GM23338 (cell line): ENCODE measurements around the gene WSCD1.
A peak's percentile ranks its signal among the peaks of the same experiment; 100 is the strongest.

Experiments used
- POLR2AphosphoS5 ChIP-seq: IDR thresholded peaks from 2 replicates; pipeline ENCODE4 v1.6.1; 2016; ENCODE audit warnings: antibody characterized with exemption, low read depth
- TF ChIP-seq, protein P1 (sequence below): IDR thresholded peaks from one replicate; pipeline ENCODE4 v1.6.1; 2018; ENCODE audit warnings: antibody characterized with exemption; ENCODE audit not compliant: unreplicated experiment
- TF ChIP-seq, protein P2 (sequence below), 2 experiments: fragments of 200-600 bp in 1 of 2; sonication (generic) in 1 of 2; conservative IDR thresholded peaks; 2 replicates each; pipeline versions ENCODE4 v1.5.1 to v1.6.1; 2016 to 2017; ENCODE audit warnings: antibody characterized with exemption in 2 of 2, low read depth in 2 of 2, mild to moderate bottlenecking in 2 of 2, moderate library complexity in 1 of 2

DNA sequence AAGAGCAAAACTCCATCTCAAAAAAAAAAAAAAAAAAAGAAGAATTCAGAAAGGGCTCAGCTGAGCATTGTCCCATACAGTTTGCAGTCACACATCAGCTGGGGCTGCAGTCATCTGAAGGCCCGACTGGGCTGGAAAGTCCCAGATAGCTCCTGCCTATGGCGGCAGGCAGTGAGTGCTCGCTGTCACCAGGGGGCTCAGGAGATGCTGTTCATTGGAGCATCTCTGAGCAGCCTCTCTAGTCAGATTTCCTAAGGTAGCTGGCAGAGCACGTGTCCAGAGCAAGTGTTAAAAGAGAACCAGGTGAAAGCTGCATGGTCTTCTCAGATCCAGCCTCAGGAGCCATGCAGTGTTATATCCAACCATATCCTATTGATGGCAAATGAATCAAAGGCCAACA lies 75.8 kb downstream of the WSCD1 start:
- no peak for TF ChIP-seq POLR2AphosphoS5
- TF ChIP-seq, protein P1, sequence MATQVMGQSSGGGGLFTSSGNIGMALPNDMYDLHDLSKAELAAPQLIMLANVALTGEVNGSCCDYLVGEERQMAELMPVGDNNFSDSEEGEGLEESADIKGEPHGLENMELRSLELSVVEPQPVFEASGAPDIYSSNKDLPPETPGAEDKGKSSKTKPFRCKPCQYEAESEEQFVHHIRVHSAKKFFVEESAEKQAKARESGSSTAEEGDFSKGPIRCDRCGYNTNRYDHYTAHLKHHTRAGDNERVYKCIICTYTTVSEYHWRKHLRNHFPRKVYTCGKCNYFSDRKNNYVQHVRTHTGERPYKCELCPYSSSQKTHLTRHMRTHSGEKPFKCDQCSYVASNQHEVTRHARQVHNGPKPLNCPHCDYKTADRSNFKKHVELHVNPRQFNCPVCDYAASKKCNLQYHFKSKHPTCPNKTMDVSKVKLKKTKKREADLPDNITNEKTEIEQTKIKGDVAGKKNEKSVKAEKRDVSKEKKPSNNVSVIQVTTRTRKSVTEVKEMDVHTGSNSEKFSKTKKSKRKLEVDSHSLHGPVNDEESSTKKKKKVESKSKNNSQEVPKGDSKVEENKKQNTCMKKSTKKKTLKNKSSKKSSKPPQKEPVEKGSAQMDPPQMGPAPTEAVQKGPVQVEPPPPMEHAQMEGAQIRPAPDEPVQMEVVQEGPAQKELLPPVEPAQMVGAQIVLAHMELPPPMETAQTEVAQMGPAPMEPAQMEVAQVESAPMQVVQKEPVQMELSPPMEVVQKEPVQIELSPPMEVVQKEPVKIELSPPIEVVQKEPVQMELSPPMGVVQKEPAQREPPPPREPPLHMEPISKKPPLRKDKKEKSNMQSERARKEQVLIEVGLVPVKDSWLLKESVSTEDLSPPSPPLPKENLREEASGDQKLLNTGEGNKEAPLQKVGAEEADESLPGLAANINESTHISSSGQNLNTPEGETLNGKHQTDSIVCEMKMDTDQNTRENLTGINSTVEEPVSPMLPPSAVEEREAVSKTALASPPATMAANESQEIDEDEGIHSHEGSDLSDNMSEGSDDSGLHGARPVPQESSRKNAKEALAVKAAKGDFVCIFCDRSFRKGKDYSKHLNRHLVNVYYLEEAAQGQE, result no peak
- TF ChIP-seq, protein P2, sequence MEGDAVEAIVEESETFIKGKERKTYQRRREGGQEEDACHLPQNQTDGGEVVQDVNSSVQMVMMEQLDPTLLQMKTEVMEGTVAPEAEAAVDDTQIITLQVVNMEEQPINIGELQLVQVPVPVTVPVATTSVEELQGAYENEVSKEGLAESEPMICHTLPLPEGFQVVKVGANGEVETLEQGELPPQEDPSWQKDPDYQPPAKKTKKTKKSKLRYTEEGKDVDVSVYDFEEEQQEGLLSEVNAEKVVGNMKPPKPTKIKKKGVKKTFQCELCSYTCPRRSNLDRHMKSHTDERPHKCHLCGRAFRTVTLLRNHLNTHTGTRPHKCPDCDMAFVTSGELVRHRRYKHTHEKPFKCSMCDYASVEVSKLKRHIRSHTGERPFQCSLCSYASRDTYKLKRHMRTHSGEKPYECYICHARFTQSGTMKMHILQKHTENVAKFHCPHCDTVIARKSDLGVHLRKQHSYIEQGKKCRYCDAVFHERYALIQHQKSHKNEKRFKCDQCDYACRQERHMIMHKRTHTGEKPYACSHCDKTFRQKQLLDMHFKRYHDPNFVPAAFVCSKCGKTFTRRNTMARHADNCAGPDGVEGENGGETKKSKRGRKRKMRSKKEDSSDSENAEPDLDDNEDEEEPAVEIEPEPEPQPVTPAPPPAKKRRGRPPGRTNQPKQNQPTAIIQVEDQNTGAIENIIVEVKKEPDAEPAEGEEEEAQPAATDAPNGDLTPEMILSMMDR (conservative IDR thresholded peaks at IDR 0.05; ENCODE audit: low read depth in 2 of 2), result peak; percentile 7 to 27; a peak in 2 of 4 replicates
